Thymus (tissue), 14 donors: ENCODE data around the gene TMEFF1. TPM values are rescaled to one million over a fixed set of nuclear protein-coding genes. Genes with fewer than 3 reads are reported as not detected.

Experiments used
- DNase-seq, 9 donors: peaks; one replicate each; pipeline ENCODE4 v3.0.0-alpha.2; 2013; ENCODE audit warnings: low spot score in 9 of 9, low read depth in 6 of 9, missing footprints in 1 of 9
- H3K27ac ChIP-seq, 2 donors: one replicate each; pipeline ENCODE4 v1.5.1; 2013; ENCODE audit warnings: control low read depth in 1 of 2, low read depth in 1 of 2, low read length in 1 of 2, mild to moderate bottlenecking in 1 of 2, moderate library complexity in 1 of 2
- H3K27me3 ChIP-seq, 2 donors: one replicate each; pipeline ENCODE4 v1.5.1; 2013; ENCODE audit warnings: low read length in 1 of 2; ENCODE audit not compliant: control insufficient read depth in 2 of 2, insufficient read depth in 1 of 2
- H3K36me3 ChIP-seq, 2 donors: one replicate each; pipeline ENCODE4 v1.5.1; 2013; ENCODE audit warnings: low read length in 1 of 2, mild to moderate bottlenecking in 1 of 2, moderate library complexity in 1 of 2; ENCODE audit not compliant: control insufficient read depth in 2 of 2, insufficient read depth in 2 of 2
- H3K4me1 ChIP-seq, 2 donors: one replicate each; pipeline ENCODE4 v1.5.1; 2013; ENCODE audit warnings: low read length in 2 of 2; ENCODE audit not compliant: control insufficient read depth in 2 of 2, insufficient read depth in 2 of 2
- H3K4me3 ChIP-seq, 2 donors: one replicate each; pipeline ENCODE4 v1.5.1; 2013; ENCODE audit warnings: low read length in 2 of 2, control low read depth in 1 of 2, mild to moderate bottlenecking in 1 of 2
- H3K9me3 ChIP-seq, 2 donors: one replicate each; pipeline ENCODE4 v1.5.1; 2013; ENCODE audit warnings: low read length in 1 of 2, mild to moderate bottlenecking in 1 of 2; ENCODE audit not compliant: control insufficient read depth in 2 of 2, insufficient read depth in 1 of 2
- WGBS: extraction: QIAGEN DNeasy Blood & Tissue Kit; methylation state at CpG from one replicate; pipeline ENCODE4 v1.1.7; 2013; 5-methylcytosine and 5-hydroxymethylcytosine counted together
- long read RNA-seq, 10 donors: transcript quantifications; one replicate each; lab custom pipeline, GENCODE V29; 2026
- polyA plus RNA-seq: library from polyadenylated mRNA; stranded (reverse); fragments of 200-250 nt; gene quantifications from one replicate; pipeline ENCODE4 v1.2.3, GENCODE V29; 2013
- total RNA-seq: library from RNA; stranded (reverse); fragments of 120-200 nt; gene quantifications from one replicate; pipeline ENCODE4 v1.2.4, GENCODE V29; 2013
- donor health status: healthy.

TMEFF1 gene
- total RNA-seq (1.4 TPM), polyA plus RNA-seq (0.02 TPM)
- long read RNA-seq, donor 1, partial matches to known transcripts: 0 of 1 reads
- long read RNA-seq, donor 1, other reads (novel, unspliced or antisense): 0 of 1 reads
- long read RNA-seq, donor 2: 0 reads
- long read RNA-seq, donor 3, partial matches to known transcripts: 0 of 2 reads
- long read RNA-seq, donor 3, other reads (novel, unspliced or antisense): 0 of 2 reads
- long read RNA-seq, donor 4, partial matches to known transcripts: 0 of 1 reads
- long read RNA-seq, donor 4, other reads (novel, unspliced or antisense): 0 of 1 reads
- long read RNA-seq, donor 5, partial matches to known transcripts: 0 of 4 reads
- long read RNA-seq, donor 5, other reads (novel, unspliced or antisense): 0 of 4 reads
- long read RNA-seq, donor 6, partial matches to known transcripts: 0 of 3 reads
- long read RNA-seq, donor 6, other reads (novel, unspliced or antisense): 0 of 3 reads
- long read RNA-seq, donor 7, partial matches to known transcripts: 0 of 1 reads
- long read RNA-seq, donor 7, other reads (novel, unspliced or antisense): 0 of 1 reads
- long read RNA-seq, donor 8, partial matches to known transcripts: 0 of 2 reads
- long read RNA-seq, donor 8, other reads (novel, unspliced or antisense): 0 of 2 reads
- long read RNA-seq, donor 9: 0 reads
- long read RNA-seq, donor 10, partial matches to known transcripts: 0 of 2 reads
- long read RNA-seq, donor 10, other reads (novel, unspliced or antisense): 0 of 2 reads

DNA sequence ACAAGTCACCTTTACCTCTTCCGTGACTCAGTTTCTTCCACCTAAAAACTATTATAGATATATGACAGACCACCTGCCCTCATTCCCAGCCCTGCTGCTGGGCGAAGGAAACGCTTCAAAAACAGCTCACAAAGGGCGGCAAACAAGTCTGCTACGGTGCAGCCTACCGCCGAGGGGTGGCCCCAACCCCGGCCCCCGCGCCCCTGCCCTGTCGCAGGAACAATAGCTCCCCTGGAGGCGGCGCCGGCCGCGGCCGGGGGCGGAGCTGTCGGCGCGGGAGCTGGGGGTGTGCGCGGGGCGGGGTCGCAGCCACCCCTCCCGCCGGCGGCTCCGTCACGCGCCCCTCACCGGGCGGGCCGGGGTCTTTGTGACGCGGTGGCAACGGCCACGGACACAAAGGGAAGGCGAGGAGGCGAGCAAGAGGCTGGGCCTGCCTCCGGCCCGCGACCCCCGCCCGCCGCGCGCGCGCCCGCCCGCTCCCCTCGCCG is at the start of gene TMEFF1:
TSS of gene TMEFF1 (plus strand) at position 362 of the 488 bp plus-strand sequence. CDS start 396 bp downstream, outside the sequence.
- no peaks in the 10 kb centered on the region for H3K36me3 ChIP-seq
- no peak within 1 kb of the TSS for H3K27ac ChIP-seq
- DNase-seq: peak in 8 of 9 donors; percentile 20 to 80 (median 56)
- peaks cover 7 to 8% of the 10 kb centered on the region in 2 donors for H3K4me1 ChIP-seq
- peak within 1 kb of the TSS; percentile 57 to 83 for H3K4me3 ChIP-seq
- no peaks in the 10 kb centered on the region for H3K9me3 ChIP-seq
- 2% methylated on average over 54 of the region's 54 CpGs for WGBS
- peaks cover 0 to 13% of the 10 kb centered on the region in 2 donors for H3K27me3 ChIP-seq

DNA sequence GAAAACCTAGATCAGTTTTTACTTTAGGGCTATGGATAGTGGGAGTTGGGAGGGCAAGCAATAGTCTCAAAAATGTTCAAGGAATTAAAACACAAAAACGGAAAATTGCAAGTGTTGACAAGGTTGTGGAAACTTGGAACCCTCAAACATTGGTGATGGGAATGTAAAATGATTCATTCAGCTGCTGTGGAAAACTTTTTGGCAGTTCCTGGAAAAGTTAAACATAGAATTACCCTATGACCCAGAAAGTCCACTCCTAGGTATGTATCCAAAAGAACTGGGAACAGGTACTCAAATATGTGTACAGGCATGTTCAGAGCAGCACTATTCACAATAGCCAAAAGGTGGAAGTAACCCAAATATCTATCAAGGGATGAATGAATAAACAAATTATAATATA is 47.2 kb upstream of the TMEFF1 start:
- DNase-seq: no peak

GRCh38 chr9:100426189-100426529 is 46.8 kb upstream of the TMEFF1 start:
- Histone ChIP-seq H3K27me3 (peaks cover 0 to 5% of the 10 kb centered on the region in 2 donors), H3K27ac (no peak overlapping the region), H3K36me3 (no peaks in the 10 kb centered on the region), H3K9me3 (no peaks in the 10 kb centered on the region), H3K4me1 (peaks cover 0 to 10% of the 10 kb centered on the region in 2 donors), H3K4me3 (peak overlapping the region; percentile 47 to 91)
- WGBS: 47% methylated on average over 7 of the region's 7 CpGs
- DNase-seq: no peak

More for the DNA sequence above, 47.2 kb upstream of the TMEFF1 start:
- WGBS: 89% methylated on average over 1 of the region's 1 CpG
- Histone ChIP-seq H3K27me3 (peaks cover 0 to 5% of the 10 kb centered on the region in 2 donors), H3K4me1 (peaks cover 0 to 10% of the 10 kb centered on the region in 2 donors), H3K27ac (no peak overlapping the region), H3K36me3 (no peaks in the 10 kb centered on the region), H3K4me3 (no peak overlapping the region), H3K9me3 (no peaks in the 10 kb centered on the region)

- DNase-seq: peak in 5 of 9 donors; percentile 16 to 58 (median 28)
- Histone ChIP-seq H3K27ac (peak within 1 kb of the TSS; percentile 51 to 65), H3K36me3 (no peaks in the 10 kb centered on the region), H3K9me3 (no peaks in the 10 kb centered on the region), H3K27me3 (peaks cover 0 to 5% of the 10 kb centered on the region in 2 donors), H3K4me3 (peak within 1 kb of the TSS; percentile 65 to 91), H3K4me1 (peaks cover 0 to 10% of the 10 kb centered on the region in 2 donors)
- WGBS: 1% methylated on average over 79 of the region's 80 CpGs
Measured at GRCh38 chr9:100426530-100427365, 46.2 kb upstream of the TMEFF1 start, which contains the start of gene MSANTD3. TSS of gene MSANTD3 (plus strand) at chr9:100427143. CDS start at chr9:100441939, 14,796 bp downstream.

GRCh38 chr9:100427366-100428263 is 45.3 kb upstream of the TMEFF1 start:
- peaks cover 0 to 10% of the 10 kb centered on the region in 2 donors for H3K4me1 ChIP-seq
- peak overlapping the region; percentile 51 to 65 for H3K27ac ChIP-seq
- H3K9me3 ChIP-seq: no peaks in the 10 kb centered on the region
- WGBS: 9% methylated on average over 65 of the region's 65 CpGs
- DNase-seq: peak in 5 of 9 donors; percentile 10 to 60 (median 23)
- peaks cover 0 to 5% of the 10 kb centered on the region in 2 donors for H3K27me3 ChIP-seq
- H3K4me3 ChIP-seq: peak overlapping the region; percentile 65 to 91
- H3K36me3 ChIP-seq: no peaks in the 10 kb centered on the region

DNA sequence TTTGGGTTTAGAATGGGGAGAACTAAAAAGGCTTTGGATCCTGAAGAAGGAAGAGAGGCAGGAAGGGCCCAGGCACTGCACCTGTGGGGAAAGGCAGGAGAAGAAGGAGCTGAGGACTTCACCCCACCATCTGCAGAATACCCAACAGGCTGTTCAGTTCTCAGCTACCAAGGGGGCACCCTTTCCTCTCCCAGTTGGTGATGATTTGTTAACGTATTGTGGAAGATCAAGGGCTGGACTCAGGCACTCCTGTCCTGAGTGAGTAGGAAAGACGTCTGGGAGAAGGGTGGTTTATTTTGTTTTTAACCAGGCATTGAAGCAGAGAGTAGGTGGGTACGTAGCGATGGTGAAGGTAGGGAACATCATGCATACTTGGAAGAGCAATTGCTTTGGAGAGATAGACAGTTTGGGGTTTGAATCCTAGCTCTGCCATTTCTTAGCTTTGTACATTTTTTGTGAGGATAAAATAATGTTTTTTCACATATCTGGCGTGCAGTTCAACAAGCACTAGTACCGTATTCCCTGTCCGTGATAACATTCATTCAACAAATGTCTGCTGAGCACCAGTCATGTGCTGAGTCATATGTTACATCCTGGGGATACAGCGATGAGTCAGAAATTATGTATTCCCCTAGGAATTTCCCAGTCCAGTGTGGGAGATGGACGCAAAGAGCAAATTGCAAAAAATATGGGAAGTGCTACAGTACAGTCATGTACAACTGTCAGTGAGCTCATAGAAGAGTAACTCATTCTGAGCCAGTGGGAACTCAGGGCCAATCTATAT is 43.9 kb upstream of the TMEFF1 start:
- peaks cover 0 to 5% of the 10 kb centered on the region in 2 donors for H3K27me3 ChIP-seq
- no peaks in the 10 kb centered on the region for H3K36me3 ChIP-seq
- peaks cover 2 to 10% of the 10 kb centered on the region in 2 donors for H3K4me1 ChIP-seq
- no peak overlapping the region for H3K4me3 ChIP-seq
- no peak for DNase-seq
- no peaks in the 10 kb centered on the region for H3K9me3 ChIP-seq
- H3K27ac ChIP-seq: no peak overlapping the region
- WGBS: 97% methylated on average over 9 of the region's 9 CpGs

DNA sequence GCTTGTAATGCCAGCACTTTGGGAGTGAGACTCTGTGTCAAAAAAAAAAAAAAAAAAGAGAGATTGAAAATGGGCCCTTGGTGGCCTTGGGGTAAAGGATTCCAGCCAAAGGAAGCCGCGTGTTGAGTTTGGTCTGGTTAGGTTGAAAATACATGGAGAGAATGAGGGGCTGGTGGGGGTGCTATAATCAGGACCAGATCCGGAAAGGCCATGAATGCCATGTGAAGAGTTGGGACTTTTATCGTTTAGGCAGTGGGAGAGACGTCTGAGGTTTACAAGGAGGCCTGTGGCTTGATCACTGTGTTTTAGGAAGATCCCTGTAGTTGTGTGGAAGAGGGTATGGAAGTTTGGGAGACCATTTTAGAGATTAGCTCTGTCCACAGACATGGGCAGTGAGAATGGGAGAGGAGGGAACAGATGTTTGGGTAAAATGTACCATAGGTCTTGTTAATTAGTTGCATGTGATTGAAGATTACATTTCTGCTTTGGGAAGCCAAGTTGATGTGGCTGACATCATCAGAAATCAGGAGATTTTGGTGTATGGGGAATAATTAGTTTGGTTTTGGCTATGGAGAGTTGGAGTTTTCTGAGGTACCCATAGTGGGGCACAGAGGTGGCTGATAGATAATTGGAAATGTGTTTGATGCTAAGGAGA is 42.5 kb upstream of the TMEFF1 start:
- Histone ChIP-seq H3K4me1 (peaks cover 2 to 10% of the 10 kb centered on the region in 2 donors), H3K27ac (no peak overlapping the region), H3K4me3 (no peak overlapping the region), H3K36me3 (no peaks in the 10 kb centered on the region), H3K9me3 (no peaks in the 10 kb centered on the region), H3K27me3 (peaks cover 0 to 5% of the 10 kb centered on the region in 2 donors)
- no peak for DNase-seq
- WGBS: 99% methylated on average over 5 of the region's 5 CpGs
